DND-41 (cell line): ENCODE data around the gene KRCC1.

Experiments used
- ATAC-seq: fragments of 200-7000 bp; cut with Tn5 transposase; 3 replicates; pipeline ENCODE4 v1.9.1; 2021; ENCODE audit warnings: low read depth; ENCODE audit not compliant: insufficient read depth
- DNase-seq: peaks from one replicate; pipeline ENCODE4 v3.0.0-alpha.2; 2020
- H2AFZ ChIP-seq: 2 replicates; pipeline ENCODE4 v1.6.0; 2012; ENCODE audit warnings: low read depth, low read length
- H3K27ac ChIP-seq: 2 replicates; pipeline ENCODE4 v1.5.1; 2012; ENCODE audit warnings: low read length, inconsistent platforms
- H3K27me3 ChIP-seq: fragments of 200-600 bp; sonication (generic); 2 replicates; pipeline ENCODE4 v1.6.0; 2012; ENCODE audit warnings: low read length, mild to moderate bottlenecking, inconsistent platforms; ENCODE audit not compliant: insufficient read depth, poor library complexity
- H3K36me3 ChIP-seq: 2 replicates; pipeline ENCODE4 v1.5.1; 2012; ENCODE audit warnings: low read length, inconsistent platforms; ENCODE audit not compliant: insufficient read depth
- H3K4me1 ChIP-seq: 2 replicates; pipeline ENCODE4 v1.5.1; 2012; ENCODE audit warnings: mild to moderate bottlenecking, low read length; ENCODE audit not compliant: insufficient read depth
- H3K4me2 ChIP-seq: 2 replicates; pipeline ENCODE4 v1.6.0; 2012; ENCODE audit warnings: mild to moderate bottlenecking, moderate library complexity, low read length, inconsistent platforms; ENCODE audit not compliant: insufficient read depth
- H3K4me3 ChIP-seq, 2 experiments: fragments of 200-600 bp in 1 of 2; shearing (Covaris generic) in 1 of 2; 2 replicates each; pipeline ENCODE4 v1.5.1; 2012 to 2016; ENCODE audit warnings: inconsistent platforms in 2 of 2, low read length in 2 of 2, mild to moderate bottlenecking in 2 of 2, low read depth in 1 of 2, moderate library complexity in 1 of 2
- H3K79me2 ChIP-seq: 2 replicates; pipeline ENCODE4 v1.6.0; 2012; ENCODE audit warnings: low read length, inconsistent platforms; ENCODE audit not compliant: insufficient read depth
- H3K9ac ChIP-seq: 2 replicates; pipeline ENCODE4 v1.6.0; 2012; ENCODE audit warnings: low read depth, mild to moderate bottlenecking, inconsistent platforms, low read length, moderate library complexity
- H3K9me3 ChIP-seq: 2 replicates; pipeline ENCODE4 v1.5.1; 2012; ENCODE audit warnings: low read length, moderate library complexity, mild to moderate bottlenecking, inconsistent platforms; ENCODE audit not compliant: insufficient read depth, severe bottlenecking
- H4K20me1 ChIP-seq: 2 replicates; pipeline ENCODE4 v1.6.0; 2012; ENCODE audit warnings: low read length; ENCODE audit not compliant: insufficient read depth
- EZH2 ChIP-seq: IDR thresholded peaks from 3 replicates; pipeline ENCODE4 v1.6.1; 2012; ENCODE audit warnings: borderline replicate concordance, low read depth, mild to moderate bottlenecking, moderate library complexity, low read length, inconsistent platforms; ENCODE audit not compliant: severe bottlenecking
- TF ChIP-seq, protein P1 (sequence below): IDR thresholded peaks from 2 replicates; pipeline ENCODE4 v1.5.1; 2012; ENCODE audit warnings: borderline replicate concordance, low read length, moderate library complexity, mild to moderate bottlenecking; ENCODE audit not compliant: poor library complexity, severe bottlenecking; ENCODE audit errors: extremely low read depth

KRCC1 gene

DNA sequence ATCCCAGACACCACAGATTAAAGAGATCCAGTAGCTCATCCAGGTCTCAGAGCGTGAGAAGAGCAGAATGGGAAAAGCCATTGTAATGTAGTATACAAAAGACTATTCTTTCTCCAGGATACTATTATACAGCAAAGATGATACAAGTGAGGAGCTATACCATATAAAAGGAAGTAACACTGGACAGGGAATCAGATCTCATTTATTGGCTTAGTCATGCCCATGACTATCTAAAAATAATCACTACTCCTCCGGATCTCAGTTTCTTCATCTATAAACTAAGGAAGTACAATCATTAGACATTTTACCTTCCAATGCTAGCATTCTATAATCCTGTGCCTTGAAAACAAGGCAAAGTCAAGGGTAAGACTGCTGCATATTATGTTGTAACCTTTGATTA lies 19.4 kb downstream of the KRCC1 start:
- ATAC-seq (no peak), DNase-seq (no peak)
- no peak overlapping the region for H3K4me3 ChIP-seq
- H3K9ac ChIP-seq, result no peak overlapping the region
- TF ChIP-seq, protein P1, sequence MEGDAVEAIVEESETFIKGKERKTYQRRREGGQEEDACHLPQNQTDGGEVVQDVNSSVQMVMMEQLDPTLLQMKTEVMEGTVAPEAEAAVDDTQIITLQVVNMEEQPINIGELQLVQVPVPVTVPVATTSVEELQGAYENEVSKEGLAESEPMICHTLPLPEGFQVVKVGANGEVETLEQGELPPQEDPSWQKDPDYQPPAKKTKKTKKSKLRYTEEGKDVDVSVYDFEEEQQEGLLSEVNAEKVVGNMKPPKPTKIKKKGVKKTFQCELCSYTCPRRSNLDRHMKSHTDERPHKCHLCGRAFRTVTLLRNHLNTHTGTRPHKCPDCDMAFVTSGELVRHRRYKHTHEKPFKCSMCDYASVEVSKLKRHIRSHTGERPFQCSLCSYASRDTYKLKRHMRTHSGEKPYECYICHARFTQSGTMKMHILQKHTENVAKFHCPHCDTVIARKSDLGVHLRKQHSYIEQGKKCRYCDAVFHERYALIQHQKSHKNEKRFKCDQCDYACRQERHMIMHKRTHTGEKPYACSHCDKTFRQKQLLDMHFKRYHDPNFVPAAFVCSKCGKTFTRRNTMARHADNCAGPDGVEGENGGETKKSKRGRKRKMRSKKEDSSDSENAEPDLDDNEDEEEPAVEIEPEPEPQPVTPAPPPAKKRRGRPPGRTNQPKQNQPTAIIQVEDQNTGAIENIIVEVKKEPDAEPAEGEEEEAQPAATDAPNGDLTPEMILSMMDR, result no peak
- no peak for TF ChIP-seq EZH2
- H3K27ac ChIP-seq, result no peak overlapping the region
- no peaks in the 10 kb centered on the region for H3K4me1 ChIP-seq
- peaks cover 18% of the 10 kb centered on the region for H3K36me3 ChIP-seq
- no peaks in the 10 kb centered on the region for H3K79me2 ChIP-seq
- no peaks in the 10 kb centered on the region for H4K20me1 ChIP-seq
- no peak overlapping the region for H3K4me2 ChIP-seq
- H2AFZ ChIP-seq, result no peak overlapping the region
- H3K9me3 ChIP-seq, result no peaks in the 10 kb centered on the region
- no peaks in the 10 kb centered on the region for H3K27me3 ChIP-seq

- Histone ChIP-seq H3K4me3 (no peak overlapping the region), H3K9ac (no peak overlapping the region), H3K9me3 (no peaks in the 10 kb centered on the region), H3K27me3 (no peaks in the 10 kb centered on the region), H4K20me1 (no peaks in the 10 kb centered on the region), H2AFZ (no peak overlapping the region), H3K4me2 (no peak overlapping the region), H3K27ac (no peak overlapping the region), H3K4me1 (no peaks in the 10 kb centered on the region), H3K36me3 (peaks cover 32% of the 10 kb centered on the region), H3K79me2 (no peaks in the 10 kb centered on the region)
- ATAC-seq, result no peak
- TF ChIP-seq EZH2, result no peak
- TF ChIP-seq, protein P1, result no peak
- DNase-seq, result no peak
Observed at GRCh38 chr2:88032070-88032702, 23.4 kb downstream of the KRCC1 start.

DNA sequence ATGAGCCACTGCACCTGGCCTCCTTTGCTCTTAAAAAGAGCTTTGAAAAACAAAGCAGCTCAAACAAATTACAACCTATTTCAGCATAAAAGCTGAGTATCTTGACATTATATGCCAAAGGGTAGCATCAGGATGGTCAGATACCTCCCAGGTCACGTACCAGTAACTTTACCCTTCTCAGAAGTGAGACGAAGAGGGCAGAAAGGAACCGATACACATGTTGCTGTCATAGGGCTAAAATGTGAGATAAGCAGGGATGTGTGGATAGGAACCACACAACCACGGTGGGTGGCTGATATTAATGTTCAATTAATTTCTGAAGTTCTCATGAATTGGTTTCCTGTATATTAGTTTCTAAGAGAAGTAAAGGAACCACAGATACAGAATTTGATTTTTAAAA lies 26.7 kb downstream of the KRCC1 start:
- TF ChIP-seq, protein P1, result no peak
- no peak for TF ChIP-seq EZH2
- H3K4me1 ChIP-seq, result no peaks in the 10 kb centered on the region
- H2AFZ ChIP-seq, result no peak overlapping the region
- no peak overlapping the region for H3K9ac ChIP-seq
- H3K36me3 ChIP-seq, result peaks cover 28% of the 10 kb centered on the region
- DNase-seq, result no peak
- H3K79me2 ChIP-seq, result no peaks in the 10 kb centered on the region
- H3K27me3 ChIP-seq, result no peaks in the 10 kb centered on the region
- no peak overlapping the region for H3K4me2 ChIP-seq
- no peak for ATAC-seq
- H3K27ac ChIP-seq, result no peak overlapping the region
- no peaks in the 10 kb centered on the region for H3K9me3 ChIP-seq
- H4K20me1 ChIP-seq, result no peaks in the 10 kb centered on the region
- H3K4me3 ChIP-seq, result no peak overlapping the region
